ENCODE data around the gene TRDN.

Gene TRDN

GRCh38 chr6:123423130-123423529 lies 213.6 kb downstream of the TRDN start:
- Histone ChIP-seq H3K4me1 (ENCODE audit: insufficient read depth, poor library complexity, severe bottlenecking) (no peaks in the 10 kb centered on the region), H3K9me3 (ENCODE audit: severe bottlenecking) (no peaks in the 10 kb centered on the region), H3K36me3 (ENCODE audit: low read depth) (no peaks in the 10 kb centered on the region), H3K27me3 (ENCODE audit: insufficient read depth, poor library complexity, severe bottlenecking) (no peaks in the 10 kb centered on the region), H3K4me3 (ENCODE audit: severe bottlenecking) (no peak overlapping the region), H3K27ac (ENCODE audit: poor library complexity, severe bottlenecking) (no peak overlapping the region)
- no peak for ATAC-seq (ENCODE audit: low read depth)
- no peak for TF ChIP-seq CTCF (IDR thresholded peaks at IDR 0.05; ENCODE audit: poor library complexity, severe bottlenecking)
- DNase-seq (ENCODE audit: low spot score) = no peak

GRCh38 chr6:123420512-123420911 lies 216.2 kb downstream of the TRDN start:
- H3K4me1 ChIP-seq (ENCODE audit: insufficient read depth, poor library complexity, severe bottlenecking) = no peaks in the 10 kb centered on the region
- H3K27me3 ChIP-seq (ENCODE audit: insufficient read depth, poor library complexity, severe bottlenecking) = no peaks in the 10 kb centered on the region
- H3K27ac ChIP-seq (ENCODE audit: poor library complexity, severe bottlenecking) = no peak overlapping the region
- H3K9me3 ChIP-seq (ENCODE audit: severe bottlenecking) = no peaks in the 10 kb centered on the region
- no peak overlapping the region for H3K4me3 ChIP-seq (ENCODE audit: severe bottlenecking)
- TF ChIP-seq CTCF (IDR thresholded peaks at IDR 0.05; ENCODE audit: poor library complexity, severe bottlenecking) = no peak
- ATAC-seq (ENCODE audit: low read depth) (no peak), DNase-seq (ENCODE audit: low spot score) (no peak)
- H3K36me3 ChIP-seq (ENCODE audit: low read depth) = no peaks in the 10 kb centered on the region

- DNase-seq (ENCODE audit: low spot score) (no peak), ATAC-seq (ENCODE audit: low read depth) (no peak)
- Histone ChIP-seq H3K27ac (ENCODE audit: poor library complexity, severe bottlenecking) (no peak overlapping the region), H3K27me3 (ENCODE audit: insufficient read depth, poor library complexity, severe bottlenecking) (no peaks in the 10 kb centered on the region), H3K36me3 (ENCODE audit: low read depth) (no peaks in the 10 kb centered on the region), H3K4me1 (ENCODE audit: insufficient read depth, poor library complexity, severe bottlenecking) (no peaks in the 10 kb centered on the region), H3K9me3 (ENCODE audit: severe bottlenecking) (no peaks in the 10 kb centered on the region), H3K4me3 (ENCODE audit: severe bottlenecking) (no peak overlapping the region)
- TF ChIP-seq CTCF (IDR thresholded peaks at IDR 0.05; ENCODE audit: poor library complexity, severe bottlenecking) = no peak
These were observed 218.7 kb downstream of the TRDN start for GRCh38 chr6:123418071-123418470.

- no peaks in the 10 kb centered on the region for H3K36me3 ChIP-seq (ENCODE audit: low read depth)
- no peaks in the 10 kb centered on the region for H3K27me3 ChIP-seq (ENCODE audit: insufficient read depth, poor library complexity, severe bottlenecking)
These were observed 219.2 kb downstream of the TRDN start for GRCh38 chr6:123417535-123417934.

More at GRCh38 chr6:123417535-123417934, 219.2 kb downstream of the TRDN start:
- DNase-seq (ENCODE audit: low spot score) (no peak), ATAC-seq (ENCODE audit: low read depth) (no peak)
- Histone ChIP-seq H3K27ac (ENCODE audit: poor library complexity, severe bottlenecking) (no peak overlapping the region), H3K4me3 (ENCODE audit: severe bottlenecking) (no peak overlapping the region), H3K9me3 (ENCODE audit: severe bottlenecking) (no peaks in the 10 kb centered on the region), H3K4me1 (ENCODE audit: insufficient read depth, poor library complexity, severe bottlenecking) (no peaks in the 10 kb centered on the region)
- no peak for TF ChIP-seq CTCF (IDR thresholded peaks at IDR 0.05; ENCODE audit: poor library complexity, severe bottlenecking)
